K562 (cell line): ENCODE measurements around the gene POLN. TPM values are rescaled to one million over a fixed set of nuclear protein-coding genes. Genes with fewer than 3 reads are reported as not detected.

Experiments
- ATAC-seq: fragments of 200-7000 bp; cut with Tn5 transposase; 3 replicates; pipeline ENCODE4 v1.9.1; 2020; ENCODE audit warnings: moderate library complexity
- BruUV-seq: library from RNA; stranded (reverse); fragments of 400-500 nt; replicated peaks from 2 replicates; lab custom pipeline; 2021; lab: Mats Ljungman, UMichigan
- CTCF ChIA-PET: fragments of 300-600 bp; formaldehyde crosslinking; extraction: SDS; loops from one replicate; lab custom pipeline; 2021; ENCODE audit warnings: low intra/inter-chr PET ratio; lab: Yijun Ruan, JAX
- POLR2A ChIA-PET: fragments of 300-600, 350-650 bp; sonication (Branson Sonifier 250); formaldehyde crosslinking; extraction: SDS; loops from one replicate; lab custom pipeline; 2021; ENCODE audit warnings: antibody characterized with exemption, inconsistent platforms; lab: Yijun Ruan, JAX
- DNase-seq, 4 experiments: peaks; one replicate each; pipeline versions ENCODE4 v3.0.0 to v3.0.0-alpha.2; 2011 to 2018; ENCODE audit warnings: low spot score in 3 of 4, mixed read lengths in 3 of 4; ENCODE audit errors: extremely low read depth in 1 of 4
- FAIRE-seq: peaks from 2 replicates; lab custom pipeline; 2011; peaks lifted over from hg19 to GRCh38; lab: Jason Lieb, UNC
- H2AFZ ChIP-seq: 2 replicates; pipeline ENCODE4 v1.6.0; 2011; ENCODE audit warnings: low read depth, low read length, control low read depth, inconsistent platforms
- H3K27ac ChIP-seq: fragments of 200-600 bp; 3 replicates; pipeline ENCODE4 v1.8.0; 2011; ENCODE audit warnings: low read depth, mild to moderate bottlenecking, control low read depth, inconsistent platforms, low read length, moderate library complexity, mixed read lengths; ENCODE audit errors: extremely low read depth
- H3K27me3 ChIP-seq, 2 experiments: fragments of 300-600 bp in 1 of 2; 2 replicates in 1 of 2; 3 replicates in 1 of 2; pipeline versions ENCODE4 v1.6.0 to v1.8.0; 2011; ENCODE audit warnings: inconsistent platforms in 2 of 2, low read length in 2 of 2, mild to moderate bottlenecking in 1 of 2, mixed read lengths in 1 of 2, moderate library complexity in 1 of 2; ENCODE audit not compliant: control insufficient read depth in 2 of 2, insufficient read depth in 2 of 2
- H3K36me3 ChIP-seq: fragments of 300-600 bp; 3 replicates; pipeline ENCODE4 v1.8.0; 2011; ENCODE audit warnings: mild to moderate bottlenecking, low read length, inconsistent platforms; ENCODE audit not compliant: control insufficient read depth, insufficient read depth
- H3K4me1 ChIP-seq, 2 experiments: fragments of 200-600 bp in 1 of 2; replicated peaks in 1 of 2; 2 replicates in 1 of 2; 3 replicates in 1 of 2; pipeline versions ENCODE4 v1.5.1 to v1.8.0; 2011; ENCODE audit warnings: inconsistent platforms in 2 of 2, low read length in 2 of 2, mild to moderate bottlenecking in 1 of 2, mixed read lengths in 1 of 2, moderate library complexity in 1 of 2; ENCODE audit not compliant: control insufficient read depth in 2 of 2, insufficient read depth in 2 of 2
- H3K4me2 ChIP-seq: 2 replicates; pipeline ENCODE4 v1.6.1; 2011; ENCODE audit warnings: low read length, control low read depth, inconsistent platforms, mixed read lengths; ENCODE audit not compliant: insufficient read depth
- H3K4me3 ChIP-seq: fragments of 200-600 bp; sonication (generic), shearing (Covaris generic); 2 replicates; pipeline ENCODE4 v1.5.1; 2016; ENCODE audit warnings: control low read depth, inconsistent platforms
- H3K79me2 ChIP-seq: fragments of 200-600 bp; 3 replicates; pipeline ENCODE4 v1.8.0; 2011; ENCODE audit warnings: low read length, inconsistent platforms; ENCODE audit not compliant: control insufficient read depth, insufficient read depth
- H3K9ac ChIP-seq, 2 experiments: 2 replicates each; pipeline versions ENCODE4 v1.6.0 to v1.6.1; 2011; ENCODE audit warnings: low read depth in 2 of 2, low read length in 2 of 2, control low read depth in 1 of 2, inconsistent platforms in 1 of 2, mild to moderate bottlenecking in 1 of 2, mixed read lengths in 1 of 2; ENCODE audit not compliant: insufficient read depth in 1 of 2
- H3K9me1 ChIP-seq: one replicate; pipeline ENCODE4 v1.6.0; 2011; ENCODE audit warnings: inconsistent platforms, mild to moderate bottlenecking, low read length, moderate library complexity; ENCODE audit not compliant: control insufficient read depth, insufficient read depth
- H3K9me3 ChIP-seq: replicated peaks from 2 replicates; pipeline ENCODE4 v1.5.1; 2011; ENCODE audit warnings: low read depth, low read length, inconsistent platforms; ENCODE audit not compliant: control insufficient read depth, insufficient read depth
- H4K20me1 ChIP-seq: replicated peaks from 2 replicates; pipeline ENCODE4 v1.6.1; 2011; ENCODE audit warnings: low read length, inconsistent platforms, mixed read lengths; ENCODE audit not compliant: control insufficient read depth, insufficient read depth
- CXXC5 ChIP-seq: fragments of 250-450 bp; sonication (Bioruptor Pico); IDR thresholded peaks from 2 replicates; pipeline ENCODE4 v1.8.0; 2022; ENCODE audit warnings: inconsistent platforms, mild to moderate bottlenecking, moderate library complexity
- EGR1 ChIP-seq: fragments of 450-650 bp; conservative IDR thresholded peaks from 2 replicates; pipeline ENCODE4 v1.6.1; 2017; ENCODE audit warnings: mild to moderate bottlenecking
- ETS2 ChIP-seq: IDR thresholded peaks from 2 replicates; pipeline ENCODE4 v1.6.1; 2016; ENCODE audit warnings: borderline replicate concordance, missing genetic modification characterization, mild to moderate bottlenecking, moderate library complexity, missing compliant biosample characterization; ENCODE audit not compliant: poor library complexity, severe bottlenecking
- GABPA ChIP-seq: fragments of 200-800 bp; sonication (Bioruptor generic); conservative IDR thresholded peaks from 2 replicates; pipeline ENCODE4 v1.6.1; 2016; ENCODE audit warnings: low read depth, missing genetic modification characterization, missing compliant biosample characterization
- NCOA6 ChIP-seq: fragments of 450-650 bp; IDR thresholded peaks from 2 replicates; pipeline ENCODE4 v1.6.1; 2017; ENCODE audit warnings: mild to moderate bottlenecking
- NR3C1 ChIP-seq: sonication (generic); formaldehyde crosslinking; IDR thresholded peaks from 2 replicates; pipeline ENCODE4 v1.8.1; 2022; ENCODE audit warnings: missing genetic modification reagents
- SFPQ ChIP-seq: fragments of 200-400 bp; formaldehyde crosslinking; IDR thresholded peaks from 2 replicates; pipeline ENCODE4 v1.6.1; 2017; ENCODE audit warnings: mild to moderate bottlenecking, low read depth, low read length, moderate library complexity
- SRSF7 ChIP-seq: fragments of 200-400 bp; formaldehyde crosslinking; optimal IDR thresholded peaks from 2 replicates; pipeline ENCODE3; 2017; ENCODE audit warnings: mild to moderate bottlenecking, low read depth, low read length
- TCF15 ChIP-seq: fragments of 250-450 bp; sonication (Bioruptor Pico); IDR thresholded peaks from 2 replicates; pipeline ENCODE4 v1.8.0; 2022; ENCODE audit warnings: moderate library complexity, mild to moderate bottlenecking, inconsistent platforms
- TEAD4 ChIP-seq, 2 experiments: sonication (generic) in 1 of 2; formaldehyde crosslinking in 1 of 2; IDR thresholded peaks; 2 replicates each; pipeline versions ENCODE4 v1.6.1 to v1.8.0; 2012 to 2022; ENCODE audit warnings: borderline replicate concordance in 1 of 2, inconsistent platforms in 1 of 2, low read length in 1 of 2, mild to moderate bottlenecking in 1 of 2, missing genetic modification reagents in 1 of 2
- THRA ChIP-seq: fragments of 450-650 bp; IDR thresholded peaks from 2 replicates; pipeline ENCODE4 v1.6.1; 2017; ENCODE audit warnings: mild to moderate bottlenecking, moderate library complexity
- XRCC4 ChIP-seq: IDR thresholded peaks from one replicate; pipeline ENCODE4 v1.6.1; 2011; ENCODE audit not compliant: insufficient read depth, insufficient read length; ENCODE audit errors: extremely low read depth
- ZNF212 ChIP-seq: fragments of 450-650 bp; formaldehyde crosslinking; IDR thresholded peaks from 2 replicates; pipeline ENCODE4 v1.4.0; 2020; ENCODE audit warnings: mild to moderate bottlenecking
- ZNF324 ChIP-seq: fragments of 250-450 bp; sonication (Bioruptor Pico); IDR thresholded peaks from 2 replicates; pipeline ENCODE4 v1.4.0; 2020; ENCODE audit warnings: mild to moderate bottlenecking
- ZNF655 ChIP-seq: fragments of 250-450 bp; sonication (Bioruptor Pico); IDR thresholded peaks from 2 replicates; pipeline ENCODE4 v1.5.0; 2021
- WGBS: fragments of 100-300 bp; shearing (Covaris generic); methylation state at CpG from one replicate; pipeline ENCODE4 v1.1.6; 2016; ENCODE audit warnings: low coverage, mixed read lengths; ENCODE audit not compliant: insufficient coverage; ENCODE audit errors: missing lambda C conversion rate; 5-methylcytosine and 5-hydroxymethylcytosine counted together
- in situ Hi-C: fragments of 300-500 bp; cut with MboI; formaldehyde crosslinking; loops from 4 replicates; pipeline ENCODE4 v1.15.0; 2018; ENCODE audit warnings: inconsistent platforms, mixed read lengths
- intact Hi-C: fragments of 100-400 bp; cut with micrococcal nuclease; formaldehyde crosslinking; loops from 2 replicates; pipeline ENCODE4 v1.14.2; 2022
- polyA plus RNA-seq, 8 experiments: library from polyadenylated mRNA; depleted of rRNA in 4 of 8; stranded (reverse) in 5 of 8; unstranded in 3 of 8; fragments of >200 nt; fragmentation: Nextera tagmentation in 2 of 8; fragmentation: Illumina TruSeq in 1 of 8; extraction: Ambion mirVana in 2 of 8; extraction: Trizol in 1 of 8; gene quantifications; 2 replicates each; pipeline versions ENCODE4 v1.2.1 to v1.2.3, GENCODE V29; 2011 to 2014; ENCODE audit warnings: inconsistent platforms in 1 of 8, missing spikeins in 1 of 8
- total RNA-seq, 7 experiments: library from RNA; depleted of rRNA in 6 of 7; stranded (reverse); fragments of >200 nt in 6 of 7; fragmentation: Illumina TruSeq in 2 of 7; extraction: Trizol in 2 of 7; gene quantifications; 2 replicates each; pipeline versions ENCODE4 v1.2.1 to v1.2.3, GENCODE V29; 2011 to 2021; ENCODE audit warnings: low replicate concordance in 1 of 7

The POLN gene
- total and polyA plus RNA-seq, 9 of the 15 experiments (the other 6 are each of a cell fraction or from before 2014, with no cell fraction given): 0.08 to 0.91 (median 0.32) TPM

- H3K9me3 ChIP-seq: no peaks in the 10 kb centered on the region
- H3K79me2 ChIP-seq: no peaks in the 10 kb centered on the region
- ATAC-seq (peak; percentile 89), FAIRE-seq (peak; percentile 89), DNase-seq (peak; percentile 92 to 95 (median 94))
- POLR2A ChIA-PET: interaction anchor here (0.6 kb wide), 1 partner anchor 320 kb away, joined by 3 read pairs; the partner anchor contains the start of genes TACC3 and TMEM129
- CTCF ChIA-PET: interaction anchor here (0.6 kb wide), 1 partner anchor 32 kb away, joined by 4 read pairs; no protein-coding TSS in a partner anchor
- H3K4me2 ChIP-seq: peak overlapping the region; percentile 68; the same call in 1 of the 2 replicates
- no TSS peak for BruUV-seq
- peak overlapping the region; percentile 89 for H2AFZ ChIP-seq
- H4K20me1 ChIP-seq: no peaks in the 10 kb centered on the region
- in situ Hi-C loops (no loop called here), intact Hi-C loops (loop anchor here (5.0 kb wide), 1 partner anchor 34 kb away; the partner anchor contains the start of gene NELFA)
- no peaks in the 10 kb centered on the region for H3K36me3 ChIP-seq
- H3K9me1 ChIP-seq: no peaks in the 10 kb centered on the region
- no peaks in the 10 kb centered on the region for H3K27me3 ChIP-seq
- H3K9ac ChIP-seq: peak overlapping the region in 1 of 2 experiments; percentile 92; a peak in 2 of 4 replicates
- H3K4me3 ChIP-seq: peak overlapping the region; percentile 68
- WGBS: 28% methylated on average over 62 of the region's 94 CpGs
- peak overlapping the region; percentile 58; the same call in 1 of the 3 replicates for H3K27ac ChIP-seq
- H3K4me1 ChIP-seq: peaks cover 3 to 46% of the 10 kb centered on the region in 2 experiments; a peak in 2 of 5 replicates
- TF ChIP-seq ZNF212 (CRISPR knock-in tag) (no peak), NCOA6 (no peak), GABPA (peak; percentile 52; the same call in 1 of the 2 replicates), TCF15 (no peak), TEAD4 (IDR thresholded peaks at IDR 0.05; ENCODE audit: low read length) (no peak), TEAD4 (CRISPR knock-in tag; IDR thresholded peaks at IDR 0.05; ENCODE audit: borderline replicate concordance) (no peak), CXXC5 (CRISPR knock-in tag) (peak; percentile 92), ZNF324 (no peak), ZNF655 (CRISPR knock-in tag) (no peak), SRSF7 (no peak), SFPQ (no peak), XRCC4 (no peak), THRA (no peak), NR3C1 (CRISPR knock-in tag) (no peak), ETS2 (tag) (no peak), EGR1 (no peak)
Measured at GRCh38 chr4:2041239-2042130, 200.4 kb downstream of the POLN start.
